H1 (cell line): ENCODE results near the gene PPP1R14B.

Source experiments
- CTCF ChIP-seq, 3 experiments: IDR thresholded peaks; 1 replicate in 2 of 3; 2 replicates in 1 of 3; pipeline versions ENCODE4 v1.5.1 to v1.6.1; 2011; ENCODE audit warnings: low read length in 3 of 3, mild to moderate bottlenecking in 3 of 3, inconsistent platforms in 2 of 3, low read depth in 1 of 3, moderate library complexity in 1 of 3; ENCODE audit not compliant: insufficient read depth in 1 of 3; ENCODE audit errors: control extremely low read depth in 1 of 3
- HDAC2 ChIP-seq, 2 experiments: fragments of 300-600 bp in 1 of 2; sonication (generic) in 1 of 2; IDR thresholded peaks; 2 replicates each; pipeline ENCODE4 v1.6.1; 2011 to 2012; ENCODE audit warnings: low read depth in 2 of 2, low read length in 2 of 2, mild to moderate bottlenecking in 2 of 2, moderate library complexity in 2 of 2, borderline replicate concordance in 1 of 2, inconsistent platforms in 1 of 2

- TF ChIP-seq HDAC2 (IDR thresholded peaks at IDR 0.05; ENCODE audit: borderline replicate concordance in 1 of 2, low read depth in 2 of 2, low read length in 2 of 2) (no peak), CTCF (IDR thresholded peaks at IDR 0.05; ENCODE audit: control extremely low read depth in 1 of 3, insufficient read depth in 1 of 3, low read depth in 1 of 3, low read length in 3 of 3) (no peak)
These were observed 17.7 kb upstream of the PPP1R14B start for GRCh38 chr11:64264371-64264852.
